GM10847 (cell line): ENCODE measurements around the gene RPUSD1.

Source experiments
- POLR2A ChIP-seq: IDR thresholded peaks from 2 replicates; pipeline ENCODE4 v1.6.1; 2011; ENCODE audit not compliant: insufficient read length; ENCODE audit errors: extremely low read depth

Gene RPUSD1

DNA sequence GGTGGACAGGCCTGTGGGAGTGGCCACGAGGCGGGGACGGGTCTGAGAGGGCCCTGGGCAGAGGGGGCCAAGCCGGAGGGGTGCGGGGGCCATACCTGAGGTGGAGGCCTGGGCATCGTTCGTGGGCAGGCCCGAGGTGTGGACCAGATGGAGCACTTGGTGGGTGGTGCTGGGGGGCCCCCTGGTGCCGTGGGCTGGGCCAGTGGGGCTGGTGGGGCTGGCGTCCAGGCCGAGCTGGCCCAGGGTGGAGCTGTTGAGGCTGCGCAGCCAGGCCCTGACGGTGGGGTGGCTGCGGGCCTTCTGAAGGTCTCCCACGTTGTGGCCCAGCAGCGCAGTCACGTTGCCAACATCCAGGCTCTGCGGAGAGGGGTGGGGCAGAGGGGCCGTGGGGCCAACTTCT lies 18.2 kb downstream of the RPUSD1 start:
- TF ChIP-seq POLR2A = no peak

DNA sequence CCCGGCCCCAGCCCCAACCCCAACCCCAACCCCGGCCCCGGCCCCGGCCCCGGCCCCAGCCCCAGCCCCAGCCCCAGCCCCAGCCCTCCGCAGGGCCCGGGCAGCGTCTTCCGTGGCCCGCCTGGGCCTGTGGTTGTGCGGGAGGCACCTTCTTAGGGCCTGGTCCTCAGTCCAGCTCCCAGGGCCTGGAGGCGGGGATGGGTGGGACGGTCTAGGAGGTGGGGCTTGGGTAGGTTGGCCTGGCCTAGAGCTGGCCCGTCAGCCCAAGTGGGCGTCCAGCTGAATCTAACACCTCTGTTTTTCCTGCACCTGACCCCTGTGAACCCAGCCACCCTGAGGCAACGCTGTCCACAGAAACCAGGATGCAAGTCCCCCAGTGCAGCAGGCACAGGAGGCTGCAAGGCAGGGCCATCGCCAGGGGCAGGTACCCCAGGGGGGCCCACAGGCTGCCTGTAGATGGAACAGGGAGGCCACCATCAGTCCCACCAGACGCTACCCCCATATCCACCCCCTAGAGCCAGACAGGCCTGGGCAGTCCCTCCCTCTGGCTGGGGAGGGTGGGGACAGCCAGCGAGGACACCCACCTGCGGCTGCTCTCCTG lies 18.9 kb downstream of the RPUSD1 start:
- no peak for TF ChIP-seq POLR2A

DNA sequence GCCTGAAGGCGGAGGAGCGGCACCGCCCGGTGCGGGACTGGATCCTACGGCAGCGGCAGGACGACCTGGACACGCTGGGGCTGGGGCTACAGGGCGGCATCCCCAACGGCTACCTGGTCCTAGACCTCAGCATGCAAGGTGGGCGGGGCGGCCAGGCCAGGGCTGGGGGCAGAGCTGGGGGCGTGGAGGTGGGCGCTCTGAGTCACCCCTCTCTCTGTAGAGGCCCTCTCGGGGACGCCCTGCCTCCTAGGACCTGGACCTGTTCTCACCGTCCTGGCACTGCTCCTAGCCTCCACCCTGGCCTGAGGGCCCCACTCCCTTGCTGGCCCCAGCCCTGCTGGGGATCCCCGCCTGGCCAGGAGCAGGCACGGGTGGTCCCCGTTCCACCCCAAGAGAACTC lies 19.8 kb downstream of the RPUSD1 start:
- no peak for TF ChIP-seq POLR2A

DNA sequence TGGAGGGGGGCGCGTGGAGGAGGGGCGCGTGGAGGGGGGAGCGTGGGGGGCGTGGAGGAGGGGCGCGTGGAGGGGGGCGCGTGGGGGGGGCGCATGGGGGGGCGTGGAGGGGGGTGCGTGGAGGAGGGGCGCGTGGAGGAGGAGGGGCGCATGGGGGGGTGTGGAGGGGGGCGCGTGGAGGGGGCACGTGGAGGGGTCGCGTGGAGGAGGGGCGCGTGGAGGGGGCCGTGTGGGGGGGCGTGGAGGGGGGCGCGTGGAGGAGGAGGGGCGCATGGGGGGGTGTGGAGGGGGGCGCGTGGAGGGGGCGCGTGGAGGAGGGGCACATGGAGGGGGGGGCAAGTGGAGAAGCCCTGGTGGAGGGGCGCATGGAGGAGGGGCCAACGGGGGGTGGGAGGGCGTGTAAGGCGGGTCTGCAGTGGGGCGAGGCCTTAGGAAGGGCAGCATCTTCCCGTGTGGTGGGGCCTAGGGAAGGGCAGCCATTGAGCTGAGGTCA lies 20.4 kb downstream of the RPUSD1 start:
- TF ChIP-seq POLR2A = no peak

DNA sequence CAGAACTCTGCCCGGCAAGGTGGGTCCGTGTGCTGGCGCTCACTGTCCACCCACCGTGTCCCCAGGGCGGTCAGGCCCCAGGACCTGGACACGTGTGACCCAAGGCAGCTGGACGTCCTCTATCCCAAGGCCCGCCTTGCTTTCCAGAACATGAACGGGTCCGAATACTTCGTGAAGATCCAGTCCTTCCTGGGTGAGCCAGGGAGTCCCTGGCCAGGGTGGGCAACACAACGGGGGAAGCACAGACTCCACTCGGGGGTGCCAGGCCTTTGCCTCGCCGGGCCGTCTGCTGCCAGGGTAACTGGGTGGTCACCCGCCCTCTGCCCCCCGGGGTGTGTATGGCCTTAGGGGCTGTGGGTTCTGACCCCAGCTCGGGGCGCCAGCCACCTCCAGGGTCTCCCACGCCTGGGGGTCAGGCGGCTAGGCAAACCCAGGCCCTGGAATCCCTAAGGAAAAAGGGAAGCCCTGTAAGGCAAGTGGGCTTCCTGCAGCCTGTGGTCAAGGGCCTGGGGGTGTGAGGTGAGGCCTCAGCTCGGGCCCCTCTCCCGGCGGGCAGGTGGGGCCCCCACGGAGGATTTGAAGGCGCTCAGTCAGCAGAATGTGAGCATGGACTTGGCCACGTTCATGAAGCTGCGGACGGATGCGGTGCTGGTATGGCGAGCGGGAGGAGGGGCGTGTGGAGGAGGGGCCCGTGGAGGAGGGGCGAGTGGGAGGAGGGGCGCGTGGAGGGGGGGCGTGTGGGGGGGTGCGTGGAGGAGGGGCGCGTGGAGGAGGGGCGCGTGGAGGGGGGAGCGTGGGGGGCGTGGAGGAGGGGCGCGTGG lies 21.2 kb downstream of the RPUSD1 start:
- TF ChIP-seq POLR2A = no peak

DNA sequence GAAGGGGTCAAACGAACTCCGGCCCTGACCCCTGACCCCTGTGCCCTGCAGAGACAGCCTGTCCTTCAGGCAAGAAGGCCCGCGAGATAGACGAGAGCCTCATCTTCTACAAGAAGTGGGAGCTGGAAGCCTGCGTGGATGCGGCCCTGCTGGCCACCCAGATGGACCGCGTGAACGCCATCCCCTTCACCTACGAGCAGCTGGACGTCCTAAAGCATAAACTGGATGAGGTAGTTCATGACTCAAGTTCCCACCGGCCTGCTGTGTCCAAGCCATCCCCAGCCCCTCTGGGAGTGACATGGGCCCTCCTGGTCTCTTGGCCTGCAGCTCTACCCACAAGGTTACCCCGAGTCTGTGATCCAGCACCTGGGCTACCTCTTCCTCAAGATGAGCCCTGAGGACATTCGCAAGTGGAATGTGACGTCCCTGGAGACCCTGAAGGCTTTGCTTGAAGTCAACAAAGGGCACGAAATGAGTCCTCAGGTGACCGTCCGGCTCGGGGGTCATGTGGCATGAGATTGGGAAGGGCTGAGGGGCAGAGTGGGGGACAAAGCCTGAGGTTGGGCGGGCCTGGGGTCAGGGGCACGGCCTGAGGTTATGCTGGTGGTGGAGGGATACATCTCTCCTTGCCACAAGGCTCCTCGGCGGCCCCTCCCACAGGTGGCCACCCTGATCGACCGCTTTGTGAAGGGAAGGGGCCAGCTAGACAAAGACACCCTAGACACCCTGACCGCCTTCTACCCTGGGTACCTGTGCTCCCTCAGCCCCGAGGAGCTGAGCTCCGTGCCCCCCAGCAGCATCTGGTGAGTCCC lies 22.0 kb downstream of the RPUSD1 start:
- TF ChIP-seq POLR2A = no peak

DNA sequence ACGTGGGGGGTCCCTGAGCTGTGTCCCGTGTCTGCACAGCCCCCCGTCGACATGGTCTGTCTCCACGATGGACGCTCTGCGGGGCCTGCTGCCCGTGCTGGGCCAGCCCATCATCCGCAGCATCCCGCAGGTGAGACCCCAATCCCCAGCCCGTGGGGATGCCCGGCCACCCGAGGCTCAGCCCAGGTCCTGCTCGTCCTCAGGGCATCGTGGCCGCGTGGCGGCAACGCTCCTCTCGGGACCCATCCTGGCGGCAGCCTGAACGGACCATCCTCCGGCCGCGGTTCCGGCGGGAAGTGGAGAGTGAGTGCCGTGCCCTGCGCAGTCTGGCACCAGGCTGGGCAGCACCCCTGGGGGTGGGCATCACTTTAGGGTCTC lies 22.7 kb downstream of the RPUSD1 start:
- TF ChIP-seq POLR2A = no peak

DNA sequence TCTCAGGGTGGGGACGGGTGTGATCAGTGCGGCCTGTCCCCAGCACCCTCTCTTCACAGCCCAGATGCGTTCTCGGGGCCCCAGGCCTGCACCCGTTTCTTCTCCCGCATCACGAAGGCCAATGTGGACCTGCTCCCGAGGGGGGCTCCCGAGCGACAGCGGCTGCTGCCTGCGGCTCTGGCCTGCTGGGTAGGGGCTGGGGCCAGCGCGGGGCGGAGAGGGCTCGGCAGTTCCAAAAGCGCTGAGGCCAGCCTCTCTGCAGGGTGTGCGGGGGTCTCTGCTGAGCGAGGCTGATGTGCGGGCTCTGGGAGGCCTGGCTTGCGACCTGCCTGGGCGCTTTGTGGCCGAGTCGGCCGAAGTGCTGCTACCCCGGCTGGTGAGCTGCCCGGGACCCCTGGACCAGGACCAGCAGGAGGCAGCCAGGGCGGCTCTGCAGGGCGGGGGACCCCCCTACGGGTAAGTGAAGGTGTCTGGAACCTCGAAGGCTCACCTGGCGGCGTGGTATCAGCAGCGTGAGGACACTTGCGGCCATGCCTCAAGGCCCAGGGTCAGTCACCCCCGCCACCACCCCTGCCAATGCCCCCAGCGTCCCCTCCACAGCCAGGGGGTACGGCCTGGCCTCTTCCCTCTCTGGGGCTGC lies 23.2 kb downstream of the RPUSD1 start:
- TF ChIP-seq POLR2A = no peak

DNA sequence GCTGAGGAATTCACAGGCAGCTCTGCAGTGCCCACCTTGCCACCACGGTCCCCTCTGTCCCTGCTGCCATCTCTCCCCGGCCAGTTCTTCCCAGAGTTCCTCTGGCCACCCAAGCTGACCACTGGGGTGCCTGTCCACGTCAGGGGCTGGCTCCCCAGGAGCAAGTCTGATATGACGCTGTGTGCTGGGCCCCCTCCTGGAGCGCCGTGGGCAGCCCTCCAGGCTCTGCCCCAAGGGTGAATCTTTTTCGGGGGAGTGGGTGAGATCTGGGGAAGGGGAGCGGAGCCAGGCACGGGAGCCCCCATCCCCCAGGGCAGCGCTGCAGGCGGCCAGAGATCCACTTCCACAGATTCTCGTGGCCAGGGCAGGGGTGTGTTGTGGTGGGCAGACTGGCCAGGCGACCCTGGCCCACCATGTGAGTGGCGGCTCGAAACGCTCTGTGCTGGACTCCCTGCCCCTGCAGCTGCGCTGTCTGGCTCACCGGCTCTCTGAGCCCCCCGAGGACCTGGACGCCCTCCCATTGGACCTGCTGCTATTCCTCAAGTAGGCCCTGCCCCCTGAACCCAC lies 23.9 kb downstream of the RPUSD1 start:
- TF ChIP-seq POLR2A = no peak

DNA sequence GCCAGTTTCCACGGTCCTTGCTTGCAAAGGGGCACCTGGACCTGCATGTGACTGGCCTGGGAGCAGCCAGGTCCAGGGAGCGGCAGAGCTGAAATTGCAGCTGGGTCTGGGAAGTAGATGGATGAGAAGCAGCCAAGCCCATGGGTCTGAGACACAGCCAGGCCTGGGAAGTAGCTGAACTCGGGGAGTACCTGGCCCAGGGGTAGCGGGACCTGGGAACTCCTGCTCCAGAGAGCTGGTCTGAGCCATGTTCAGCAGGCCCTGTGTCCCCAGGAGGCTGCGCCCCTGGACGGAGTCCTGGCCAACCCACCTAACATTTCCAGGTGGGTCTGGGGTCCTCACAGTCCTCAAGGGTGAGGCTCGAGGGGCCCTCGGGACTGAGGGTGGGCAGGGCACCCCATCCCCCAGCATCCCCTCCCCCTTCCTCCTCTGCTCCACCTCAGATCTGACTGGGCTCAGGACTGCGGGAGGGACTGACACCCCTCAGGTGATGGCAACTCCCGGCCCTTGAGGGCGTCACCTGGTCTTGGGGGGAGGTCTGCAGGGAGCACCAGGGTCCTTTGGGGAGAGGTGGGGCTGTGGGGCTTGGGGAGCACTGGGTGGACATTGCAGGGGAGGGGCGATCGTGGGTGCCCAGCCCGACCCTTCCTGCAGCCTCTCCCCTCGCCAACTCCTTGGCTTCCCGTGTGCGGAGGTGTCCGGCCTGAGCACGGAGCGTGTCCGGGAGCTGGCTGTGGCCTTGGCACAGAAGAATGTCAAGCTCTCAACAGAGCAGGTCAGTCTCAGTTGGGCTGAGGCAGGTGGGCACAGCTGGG lies 24.6 kb downstream of the RPUSD1 start:
- TF ChIP-seq POLR2A = no peak

DNA sequence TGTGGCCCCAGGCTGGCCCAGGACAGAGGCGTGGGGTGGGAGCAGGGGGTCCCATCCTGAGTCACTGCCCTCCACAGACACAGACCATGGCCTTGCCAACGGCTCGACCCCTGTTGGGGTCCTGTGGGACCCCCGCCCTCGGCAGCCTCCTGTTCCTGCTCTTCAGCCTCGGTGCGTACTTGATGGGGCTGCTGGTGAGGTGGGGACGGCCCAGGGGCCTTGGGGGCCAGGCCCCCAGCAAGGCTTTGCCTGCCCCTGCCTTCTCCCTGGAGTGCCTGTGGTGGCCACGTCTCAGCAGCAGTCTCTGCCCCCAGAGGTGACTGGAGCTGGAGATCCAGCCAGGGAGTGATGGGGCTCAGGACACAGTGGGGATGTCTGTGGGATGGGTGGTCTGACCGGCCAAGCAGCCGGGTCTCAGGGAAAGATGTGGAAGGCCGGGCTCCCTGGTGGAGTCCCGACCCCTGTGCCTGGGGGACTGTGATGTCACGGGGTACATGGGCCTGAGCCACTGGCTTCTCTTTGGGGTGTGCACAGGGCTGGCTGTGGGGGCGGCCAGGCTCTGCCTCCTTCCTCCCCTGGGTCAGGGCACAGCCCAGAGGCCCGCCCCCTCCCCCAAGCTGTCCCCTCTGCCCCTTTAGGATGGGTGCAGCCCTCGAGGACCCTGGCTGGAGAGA lies 25.4 kb downstream of the RPUSD1 start:
- no peak for TF ChIP-seq POLR2A

DNA sequence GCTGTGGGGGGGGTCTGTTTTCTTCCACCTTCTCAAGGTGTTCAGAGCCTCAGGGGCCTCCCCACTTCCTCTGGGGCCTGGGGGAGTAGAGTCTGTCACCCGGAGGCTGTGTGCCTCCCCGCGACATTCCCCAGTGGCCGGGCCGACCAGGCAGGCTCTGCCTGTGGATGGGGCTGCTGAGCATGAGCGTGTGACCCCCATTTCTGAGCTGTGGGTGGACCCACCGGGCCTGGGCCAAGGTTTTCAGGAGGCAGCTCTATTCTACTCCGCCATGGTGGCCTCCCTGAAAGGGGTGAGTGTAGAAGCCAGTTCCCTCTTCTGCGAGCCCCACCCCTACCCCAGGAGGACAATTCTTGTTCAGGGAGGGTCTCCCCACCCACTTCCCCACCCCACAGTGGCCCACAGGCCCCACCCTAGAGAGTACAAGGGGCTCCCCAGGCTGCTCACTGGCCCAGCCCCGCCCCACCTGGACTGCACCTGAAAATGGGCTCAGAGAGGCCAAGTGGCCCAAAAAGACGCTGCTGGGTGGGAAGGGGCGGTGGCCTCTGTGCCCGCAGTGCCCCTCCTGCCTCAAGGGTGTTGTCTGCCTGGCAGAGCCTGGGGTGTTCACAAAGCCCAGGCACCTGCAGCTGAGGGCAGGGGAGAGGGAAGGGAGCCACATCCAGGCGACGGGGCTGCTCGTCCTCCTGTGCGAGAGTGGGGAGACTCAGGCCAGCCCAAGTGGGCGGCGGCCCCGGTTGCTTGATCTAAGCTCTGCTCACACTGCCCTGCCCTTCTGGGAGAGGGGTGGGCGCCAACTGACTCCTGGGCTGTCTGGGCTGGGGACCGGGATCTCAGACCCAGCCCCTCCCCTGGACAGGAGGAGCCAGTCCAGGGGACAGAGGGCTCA lies 26.3 kb downstream of the RPUSD1 start:
- TF ChIP-seq POLR2A = no peak
